Psoas muscle (tissue), 8 donors: Measurements from ENCODE around the gene CCNB1. TPM values are rescaled to one million over a fixed set of nuclear protein-coding genes. Genes with fewer than 3 reads are reported as not detected.
"Not testable (repeated sequence)": the region's sequence is repeated elsewhere in the genome, so short reads cannot be mapped to it uniquely, and the experiment has no call there.

ENCODE experiments used
- ATAC-seq, 4 donors: fragments of 200-7000 bp; cut with Tn5 transposase; one replicate each; pipeline ENCODE4 v1.9.1; 2020; ENCODE audit warnings: moderate library complexity in 3 of 4, mild to moderate bottlenecking in 2 of 4
- DNase-seq, 2 donors: peaks; one replicate each; pipeline ENCODE4 v3.0.0-alpha.2; 2020
- H3K27ac ChIP-seq: fragments of 200-600 bp; one replicate; pipeline ENCODE4 v1.8.0; 2022
- H3K27me3 ChIP-seq, 3 donors: fragments of 200-600 bp in 1 of 3; one replicate each; pipeline versions ENCODE4 v1.6.1 to v1.8.0; 2013 to 2022; ENCODE audit warnings: low read length in 2 of 3, mild to moderate bottlenecking in 2 of 3, moderate library complexity in 1 of 3; ENCODE audit not compliant: insufficient read depth in 3 of 3
- H3K36me3 ChIP-seq, 2 donors: fragments of 200-600 bp in 1 of 2; one replicate each; pipeline versions ENCODE4 v1.6.1 to v1.8.0; 2013 to 2022; ENCODE audit warnings: low read depth in 1 of 2, mild to moderate bottlenecking in 1 of 2, moderate library complexity in 1 of 2; ENCODE audit not compliant: insufficient read depth in 1 of 2
- H3K4me1 ChIP-seq: fragments of 200-600 bp; one replicate; pipeline ENCODE4 v1.8.0; 2022
- H3K4me3 ChIP-seq: fragments of 200-600 bp; one replicate; pipeline ENCODE4 v1.8.0; 2022; ENCODE audit warnings: mild to moderate bottlenecking
- H3K9me3 ChIP-seq: fragments of 200-600 bp; one replicate; pipeline ENCODE4 v1.8.0; 2022
- CTCF ChIP-seq: fragments of 200-600 bp; IDR thresholded peaks from one replicate; pipeline ENCODE4 v1.8.0; 2022; ENCODE audit warnings: antibody characterized with exemption
- WGBS, 3 donors: extraction: QIAGEN DNeasy Blood & Tissue Kit; methylation state at CpG; one replicate each; pipeline versions ENCODE4 v1.1.6 to v1.1.7; 2013; 5-methylcytosine and 5-hydroxymethylcytosine counted together
- intact Hi-C, 2 donors: fragments of 100-400 bp; cut with DNase I; formaldehyde crosslinking; loops; one replicate each; pipeline versions ENCODE4 v1.11.0 to v1.14.2; 2022
- polyA plus RNA-seq, 3 donors: library from polyadenylated mRNA; stranded (reverse); fragments of 200-250 nt; gene quantifications; one replicate each; pipeline ENCODE4 v1.2.3, GENCODE V29; 2013
- total RNA-seq, 4 donors: library from RNA; stranded (reverse); fragmentation: NEBNext Ultra II Directional in 2 of 4; extraction: Animal tissue kit (Norgen Biotek cat#: 25700) in 2 of 4; gene quantifications; one replicate each; pipeline versions ENCODE4 v1.2.1 to v1.2.4, GENCODE V29; 2021 to 2023
- donor health status: healthy with polysubstance abuse.
- donor health status: DM: no; HTN: no; CAD: no; lungs with moderate emphysema.
- donor health status: Bipolar disorder and iron deficiency.
- donor health status: healthy.
- donor health status: DM: yes; HTN: yes; CAD: no.
- donor health status: DM: no; HTN: no; CAD: no.
- donor health status: DM: no; HTN: no; CAD: no.
- donor health status: DM: yes; HTN: yes; CAD: no.

The CCNB1 gene
- total and polyA plus RNA-seq, 7 donors, result 1.8 to 12.2 (median 2.7) TPM

- DNase-seq (no peak), ATAC-seq (no peak)
- intact Hi-C loops, result no loop called here
- WGBS, 3 donors, result 67 to 93% (median 67%) methylated on average over 7 of the region's 7 CpGs
- Histone ChIP-seq H3K36me3 (peaks cover 0 to 51% of the 10 kb centered on the region in 2 donors), H3K27ac (no peak overlapping the region), H3K9me3 (no peaks in the 10 kb centered on the region), H3K4me1 (no peaks in the 10 kb centered on the region), H3K27me3 (no peaks in the 10 kb centered on the region), H3K4me3 (no peak overlapping the region)
- no peak for TF ChIP-seq CTCF
Observed at GRCh38 chr5:69134126-69134525, 32.8 kb upstream of the CCNB1 start.

GRCh38 chr5:69136293-69136692 is 30.7 kb upstream of the CCNB1 start:
- no peak for ATAC-seq
- 91 to 93% (median 92%) methylated on average over 3 of the region's 3 CpGs for WGBS, 3 donors
- intact Hi-C loops, result no loop called here
- Histone ChIP-seq H3K4me3 (no peak overlapping the region), H3K4me1 (no peaks in the 10 kb centered on the region), H3K36me3 (peaks cover 0 to 33% of the 10 kb centered on the region in 2 donors), H3K27me3 (no peaks in the 10 kb centered on the region), H3K9me3 (peaks cover 4% of the 10 kb centered on the region), H3K27ac (no peak overlapping the region)
- no peak for DNase-seq
- TF ChIP-seq CTCF, result no peak

- H3K4me3 ChIP-seq, DNase-seq, H3K27me3 ChIP-seq, H3K4me1 ChIP-seq, intact Hi-C loops, ATAC-seq, H3K9me3 ChIP-seq, H3K27ac ChIP-seq: not testable (repeated sequence)
- WGBS, 3 donors, result 88 to 96% (median 94%) methylated on average over 1 of the region's 1 CpG
- H3K36me3 ChIP-seq, result peaks cover 0 to 23% of the 10 kb centered on the region in 2 donors
Observed at GRCh38 chr5:69137208-69137607, 29.7 kb upstream of the CCNB1 start.

GRCh38 chr5:69137807-69138206 is 29.1 kb upstream of the CCNB1 start:
- Histone ChIP-seq H3K36me3 (peaks cover 0 to 20% of the 10 kb centered on the region in 2 donors), H3K9me3 (peaks cover 4% of the 10 kb centered on the region), H3K4me3 (no peak overlapping the region), H3K27ac (no peak overlapping the region), H3K4me1 (no peaks in the 10 kb centered on the region), H3K27me3 (no peaks in the 10 kb centered on the region)
- intact Hi-C loops, result no loop called here
- DNase-seq (no peak), ATAC-seq (no peak)
- WGBS, 3 donors, result 97 to 98% (median 98%) methylated on average over 5 of the region's 5 CpGs
- TF ChIP-seq CTCF, result no peak

- no peak overlapping the region for H3K4me3 ChIP-seq
- no peaks in the 10 kb centered on the region for H3K27me3 ChIP-seq
- peaks cover 4% of the 10 kb centered on the region for H3K9me3 ChIP-seq
- intact Hi-C loops, result no loop called here
- H3K27ac ChIP-seq, result no peak overlapping the region
- no peaks in the 10 kb centered on the region for H3K4me1 ChIP-seq
- 71 to 75% (median 73%) methylated on average over 1 of the region's 1 CpG for WGBS, 3 donors
- ATAC-seq (no peak), DNase-seq (no peak)
- peaks cover 0 to 11% of the 10 kb centered on the region in 2 donors for H3K36me3 ChIP-seq
- TF ChIP-seq CTCF, result no peak
Observed at GRCh38 chr5:69138766-69139165, 28.2 kb upstream of the CCNB1 start.

GRCh38 chr5:69140239-69140638 is 26.7 kb upstream of the CCNB1 start:
- H3K4me3 ChIP-seq, H3K27me3 ChIP-seq: not testable (repeated sequence)
- 91 to 95% (median 95%) methylated on average over 4 of the region's 4 CpGs for WGBS, 3 donors

More at GRCh38 chr5:69140239-69140638, 26.7 kb upstream of the CCNB1 start:
- ATAC-seq, H3K36me3 ChIP-seq, H3K4me1 ChIP-seq, H3K27ac ChIP-seq, H3K9me3 ChIP-seq, DNase-seq, intact Hi-C loops: not testable (repeated sequence)
